ENCODE measurements around the gene TMF1.
A peak's percentile ranks its signal among the peaks of the same experiment; 100 is the strongest.

TMF1 gene

GRCh38 chr3:69013253-69014021 is 38.7 kb downstream of the TMF1 start, which contains the start of gene EOGT:
Gene EOGT (minus strand): TSS chr3:69013684. CDS start chr3:69009846, 3,838 bp downstream.
- peak; percentile 62 for DNase-seq (ENCODE audit: low spot score)

GRCh38 chr3:69012800-69013252 is 39.3 kb downstream of the TMF1 start:
- DNase-seq (ENCODE audit: low spot score): no peak

GRCh38 chr3:69012100-69012799 is 39.9 kb downstream of the TMF1 start:
- no peak for DNase-seq (ENCODE audit: low spot score)

- no peak for DNase-seq (ENCODE audit: low spot score)
Observed at GRCh38 chr3:69011096-69011730, 40.9 kb downstream of the TMF1 start.

- DNase-seq (ENCODE audit: low spot score): no peak
Observed at GRCh38 chr3:69009559-69010410, 42.3 kb downstream of the TMF1 start.

- DNase-seq (ENCODE audit: low spot score): no peak
Observed at GRCh38 chr3:69008980-69009379, 43.2 kb downstream of the TMF1 start.

GRCh38 chr3:69005791-69006482 is 46.2 kb downstream of the TMF1 start:
- DNase-seq (ENCODE audit: low spot score): no peak

GRCh38 chr3:69005071-69005790 is 46.9 kb downstream of the TMF1 start:
- DNase-seq (ENCODE audit: low spot score): no peak

- DNase-seq (ENCODE audit: low spot score): no peak
Observed at GRCh38 chr3:69004138-69004537, 48.0 kb downstream of the TMF1 start.

- no peak for DNase-seq (ENCODE audit: low spot score)
Observed at GRCh38 chr3:68999605-69000004, 52.5 kb downstream of the TMF1 start.

- DNase-seq (ENCODE audit: low spot score): no peak
Observed at GRCh38 chr3:68999158-68999557, 53.0 kb downstream of the TMF1 start.

- no peak for DNase-seq (ENCODE audit: low spot score)
Observed at GRCh38 chr3:68997887-68998286, 54.2 kb downstream of the TMF1 start.

- no peak for DNase-seq (ENCODE audit: low spot score)
Observed at GRCh38 chr3:68996356-68996995, 55.7 kb downstream of the TMF1 start.

GRCh38 chr3:68988740-68989139 is 63.4 kb downstream of the TMF1 start:
- no peak for DNase-seq (ENCODE audit: low spot score)

- DNase-seq (ENCODE audit: low spot score): no peak
Observed at GRCh38 chr3:68987322-68987721, 64.8 kb downstream of the TMF1 start.

- no peak for DNase-seq (ENCODE audit: low spot score)
Observed at GRCh38 chr3:68986496-68987208, 65.5 kb downstream of the TMF1 start.

GRCh38 chr3:68985146-68985790 is 66.9 kb downstream of the TMF1 start:
- DNase-seq (ENCODE audit: low spot score): no peak

GRCh38 chr3:68984011-68984530 is 68.1 kb downstream of the TMF1 start:
- no peak for DNase-seq (ENCODE audit: low spot score)
